ENCODE results near the gene PCDHGA4. TPM values are rescaled to one million over a fixed set of nuclear protein-coding genes. Genes with fewer than 3 reads are reported as not detected.

The PCDHGA4 gene
- total RNA-seq, 1 experiment from 2014 or later: 2.6 TPM

- no peak overlapping the region for H3K14ac ChIP-seq (ENCODE audit: insufficient read depth, low read length)
- DNase-seq: no peak
Measured at GRCh38 chr5:141374627-141375026, 19.8 kb downstream of the PCDHGA4 start.

More at GRCh38 chr5:141374627-141375026, 19.8 kb downstream of the PCDHGA4 start:
- no CpG with 5 or more reads among the region's 14 CpGs for WGBS (ENCODE audit: extremely low coverage, insufficient read length, low lambda C conversion rate)
- H2BK5ac ChIP-seq (ENCODE audit: insufficient read length, low read length): no peak overlapping the region
- H4K91ac ChIP-seq (ENCODE audit: insufficient read length, low read depth, low read length): no peak overlapping the region
- H3K23me2 ChIP-seq (ENCODE audit: insufficient read length, low read depth, low read length, poor library complexity, severe bottlenecking): no peaks in the 10 kb centered on the region
- H3K27ac ChIP-seq (ENCODE audit: insufficient read length, low read depth, low read length): no peak overlapping the region
- H3K4me1 ChIP-seq (ENCODE audit: insufficient read depth, low read length): no peaks in the 10 kb centered on the region
- H3K18ac ChIP-seq (ENCODE audit: insufficient read length, low read depth, low read length): no peak overlapping the region
- no peak overlapping the region for H2BK20ac ChIP-seq (ENCODE audit: low read depth, low read length, poor library complexity, severe bottlenecking)
- no peaks in the 10 kb centered on the region for H4K20me1 ChIP-seq (ENCODE audit: control insufficient read depth, insufficient read depth, insufficient read length)
- no peak overlapping the region for H2AFZ ChIP-seq (ENCODE audit: low read length)
- peaks cover 9% of the 10 kb centered on the region for H3K27me3 Mint-ChIP-seq (ENCODE audit: low read depth)
- no peaks in the 10 kb centered on the region for H3K79me2 ChIP-seq (ENCODE audit: insufficient read depth, low read length)
- H3T11ph ChIP-seq (ENCODE audit: low read length): no peak overlapping the region
- no peak overlapping the region for H3K4me2 ChIP-seq (ENCODE audit: insufficient read depth, insufficient read length, low read length)
- H4K8ac ChIP-seq (replicated peaks; ENCODE audit: insufficient read length, low read depth, low read length): no peak overlapping the region
- H2BK120ac ChIP-seq (ENCODE audit: low read depth, low read length, poor library complexity, severe bottlenecking): no peak overlapping the region
- H3K9ac ChIP-seq (ENCODE audit: extremely low read depth, insufficient read length, low read length): no peak overlapping the region
- no peak overlapping the region for H3K56ac ChIP-seq (ENCODE audit: insufficient read length, low read depth, low read length)
- H2BK15ac ChIP-seq (ENCODE audit: low read depth, low read length): no peak overlapping the region
- peaks cover 60 to 69% of the 10 kb centered on the region in 2 experiments for H3K9me3 Mint-ChIP-seq
- H3K9me3 ChIP-seq (ENCODE audit: control insufficient read depth, low read depth, low read length): peaks cover 34% of the 10 kb centered on the region
- H2BK12ac ChIP-seq (ENCODE audit: insufficient read length, low read depth, low read length): no peak overlapping the region
- peaks cover 33 to 52% (median 50%) of the 10 kb centered on the region in 3 experiments for H3K36me3 Mint-ChIP-seq (ENCODE audit: insufficient read depth in 1 of 3, low read depth in 3 of 3)
- no peaks in the 10 kb centered on the region for H3K4me1 Mint-ChIP-seq
- H3K27me3 ChIP-seq (ENCODE audit: insufficient read depth, low read length): no peaks in the 10 kb centered on the region
- no peak overlapping the region for H3K23ac ChIP-seq (ENCODE audit: insufficient read length, low read depth, low read length)
- H3K79me1 ChIP-seq (ENCODE audit: insufficient read depth, low read depth, low read length, poor library complexity, severe bottlenecking): no peaks in the 10 kb centered on the region
- H2AK5ac ChIP-seq (ENCODE audit: insufficient read length, low read length): no peak overlapping the region
- no peak for TF ChIP-seq CTCF (conservative IDR thresholded peaks at IDR 0.05)
- H3K4ac ChIP-seq (ENCODE audit: low read depth, low read length): no peak overlapping the region
- no peak overlapping the region for H3K27ac Mint-ChIP-seq
- H4K5ac ChIP-seq (ENCODE audit: insufficient read length, low read depth, low read length): no peak overlapping the region
- H3K4me3 Mint-ChIP-seq: no peak overlapping the region

Measured in H9 (cell line).